ENCODE measurements around the gene WDR59. TPM values are rescaled to one million over a fixed set of nuclear protein-coding genes. Genes with fewer than 3 reads are reported as not detected.
A peak's percentile ranks its signal among the peaks of the same experiment; 100 is the strongest.
"Not testable (repeated sequence)": the region's sequence is repeated elsewhere in the genome, so short reads cannot be mapped to it uniquely, and the experiment has no call there.

Gene WDR59
- total RNA-seq, 1 donor from 2014 or later = 23.4 TPM

DNA sequence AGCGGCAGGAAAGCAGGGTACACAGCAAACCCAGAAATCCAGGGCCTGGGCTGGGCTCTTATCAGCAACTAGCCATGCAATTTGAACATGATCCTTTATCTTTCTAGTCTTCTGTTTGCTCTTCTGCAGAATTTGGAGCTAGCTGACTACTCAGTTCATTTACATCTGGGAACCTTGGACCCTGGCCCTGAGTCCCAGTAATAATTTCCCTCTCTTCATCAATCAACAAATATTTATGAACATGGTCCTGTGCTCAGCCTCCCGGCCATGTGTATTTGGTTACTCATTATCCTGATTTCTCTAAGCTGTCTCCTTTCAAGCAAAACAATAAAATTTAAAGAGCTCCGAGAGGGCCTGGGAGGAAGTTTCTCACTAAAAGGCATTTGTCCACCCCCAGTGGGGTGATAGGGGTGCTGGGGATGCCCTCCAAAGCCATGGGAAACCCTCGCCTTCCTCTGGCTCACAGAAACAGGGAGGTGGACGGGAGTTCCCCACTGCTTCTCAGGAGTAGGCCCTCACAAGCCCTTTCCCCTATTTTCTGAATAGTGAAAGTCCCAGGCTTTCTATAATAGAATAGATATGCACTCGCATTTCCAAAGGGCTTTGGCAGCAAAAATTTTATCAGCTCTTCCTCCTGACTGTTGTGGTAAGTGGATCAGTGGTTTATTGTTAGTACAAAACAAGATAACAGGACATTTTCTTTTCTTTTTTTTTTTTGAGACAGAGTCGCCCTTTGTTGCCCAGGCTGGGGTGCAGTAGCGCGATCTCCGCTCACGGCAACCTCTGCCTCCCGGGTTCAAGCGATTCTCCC lies 6.9 kb upstream of the WDR59 start:
- DNase-seq (ENCODE audit: low read depth) = no peak
- Histone ChIP-seq H3K4me3 (ENCODE audit: low read depth, low read length) (no peak overlapping the region), H3K27me3 (ENCODE audit: control insufficient read depth, insufficient read depth, low read length) (peaks cover 2% of the 10 kb centered on the region), H3K36me3 (ENCODE audit: control insufficient read depth, insufficient read depth, low read length) (no peaks in the 10 kb centered on the region)
- TF ChIP-seq, protein P1, sequence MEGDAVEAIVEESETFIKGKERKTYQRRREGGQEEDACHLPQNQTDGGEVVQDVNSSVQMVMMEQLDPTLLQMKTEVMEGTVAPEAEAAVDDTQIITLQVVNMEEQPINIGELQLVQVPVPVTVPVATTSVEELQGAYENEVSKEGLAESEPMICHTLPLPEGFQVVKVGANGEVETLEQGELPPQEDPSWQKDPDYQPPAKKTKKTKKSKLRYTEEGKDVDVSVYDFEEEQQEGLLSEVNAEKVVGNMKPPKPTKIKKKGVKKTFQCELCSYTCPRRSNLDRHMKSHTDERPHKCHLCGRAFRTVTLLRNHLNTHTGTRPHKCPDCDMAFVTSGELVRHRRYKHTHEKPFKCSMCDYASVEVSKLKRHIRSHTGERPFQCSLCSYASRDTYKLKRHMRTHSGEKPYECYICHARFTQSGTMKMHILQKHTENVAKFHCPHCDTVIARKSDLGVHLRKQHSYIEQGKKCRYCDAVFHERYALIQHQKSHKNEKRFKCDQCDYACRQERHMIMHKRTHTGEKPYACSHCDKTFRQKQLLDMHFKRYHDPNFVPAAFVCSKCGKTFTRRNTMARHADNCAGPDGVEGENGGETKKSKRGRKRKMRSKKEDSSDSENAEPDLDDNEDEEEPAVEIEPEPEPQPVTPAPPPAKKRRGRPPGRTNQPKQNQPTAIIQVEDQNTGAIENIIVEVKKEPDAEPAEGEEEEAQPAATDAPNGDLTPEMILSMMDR (IDR thresholded peaks at IDR 0.05; ENCODE audit: insufficient read depth, low read length, poor library complexity, severe bottlenecking) = no peak

DNA sequence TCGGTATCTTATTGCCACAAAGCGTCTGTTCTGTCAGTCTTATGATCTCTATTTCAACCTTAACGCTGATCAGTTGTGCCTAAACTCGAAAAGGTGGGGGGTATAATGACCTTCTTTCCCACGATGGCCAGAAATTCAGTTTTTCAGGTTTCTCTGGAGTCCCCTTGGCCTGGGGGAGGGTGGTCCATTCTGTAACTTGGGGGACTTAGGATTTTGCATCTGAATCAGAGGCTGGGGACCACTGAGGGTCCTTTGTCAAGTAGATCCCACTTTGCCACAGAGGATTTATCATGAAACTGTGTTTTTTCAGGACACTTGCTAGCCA lies 6.3 kb upstream of the WDR59 start:
- DNase-seq (ENCODE audit: low read depth) = no peak
- TF ChIP-seq, protein P1 (IDR thresholded peaks at IDR 0.05; ENCODE audit: insufficient read depth, low read length, poor library complexity, severe bottlenecking) = no peak
- Histone ChIP-seq H3K27me3 (ENCODE audit: control insufficient read depth, insufficient read depth, low read length) (peaks cover 2% of the 10 kb centered on the region), H3K36me3 (ENCODE audit: control insufficient read depth, insufficient read depth, low read length) (no peaks in the 10 kb centered on the region), H3K4me3 (ENCODE audit: low read depth, low read length) (no peak overlapping the region)

DNA sequence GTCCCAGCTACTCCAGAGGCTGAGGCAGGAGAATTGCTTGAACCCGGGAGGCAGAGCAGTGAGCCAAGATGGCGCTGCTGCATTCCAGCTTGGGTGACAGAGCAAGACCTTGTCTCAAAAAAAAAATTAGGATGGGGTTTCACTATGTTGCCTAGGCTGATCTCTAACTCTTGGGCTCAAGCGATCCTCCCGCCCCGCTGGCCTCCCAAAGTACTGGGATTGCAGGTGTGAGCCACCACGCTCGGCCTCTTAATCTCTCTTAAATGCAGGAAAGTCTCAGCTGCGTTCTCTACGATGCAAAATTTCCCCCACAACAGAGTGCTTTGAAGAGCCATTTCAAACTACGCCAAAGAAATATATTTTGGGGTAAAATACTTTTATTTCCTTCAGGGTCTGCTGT lies 5.9 kb upstream of the WDR59 start:
- H3K4me3 ChIP-seq (ENCODE audit: low read depth, low read length) = no peak overlapping the region
- no peak for DNase-seq (ENCODE audit: low read depth)
- TF ChIP-seq, protein P1 (IDR thresholded peaks at IDR 0.05; ENCODE audit: insufficient read depth, low read length, poor library complexity, severe bottlenecking) = no peak
- peaks cover 2% of the 10 kb centered on the region for H3K27me3 ChIP-seq (ENCODE audit: control insufficient read depth, insufficient read depth, low read length)
- H3K36me3 ChIP-seq (ENCODE audit: control insufficient read depth, insufficient read depth, low read length) = no peaks in the 10 kb centered on the region

DNA sequence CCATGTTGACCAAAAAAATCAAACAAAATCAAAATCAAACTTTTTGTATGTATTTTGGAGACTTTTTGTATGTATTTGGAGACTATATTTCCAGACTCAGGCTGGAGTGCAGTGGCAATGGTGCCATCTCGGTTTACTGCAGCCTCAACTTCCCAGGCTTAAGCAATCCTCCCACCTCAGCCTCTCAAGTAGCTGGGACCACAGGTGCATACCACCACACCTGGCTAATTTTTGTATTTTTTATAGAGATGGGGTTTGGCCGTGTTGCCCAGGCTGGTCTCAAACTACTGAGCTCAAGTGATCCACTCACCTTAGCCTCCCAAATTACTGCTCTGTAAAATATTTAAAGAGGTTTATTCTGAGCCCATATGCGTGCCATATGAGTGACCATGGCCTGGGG lies 4.9 kb upstream of the WDR59 start:
- not testable (repeated sequence) for DNase-seq (ENCODE audit: low read depth); H3K4me3 ChIP-seq (ENCODE audit: low read depth, low read length); H3K27me3 ChIP-seq (ENCODE audit: control insufficient read depth, insufficient read depth, low read length); H3K36me3 ChIP-seq (ENCODE audit: control insufficient read depth, insufficient read depth, low read length)

DNA sequence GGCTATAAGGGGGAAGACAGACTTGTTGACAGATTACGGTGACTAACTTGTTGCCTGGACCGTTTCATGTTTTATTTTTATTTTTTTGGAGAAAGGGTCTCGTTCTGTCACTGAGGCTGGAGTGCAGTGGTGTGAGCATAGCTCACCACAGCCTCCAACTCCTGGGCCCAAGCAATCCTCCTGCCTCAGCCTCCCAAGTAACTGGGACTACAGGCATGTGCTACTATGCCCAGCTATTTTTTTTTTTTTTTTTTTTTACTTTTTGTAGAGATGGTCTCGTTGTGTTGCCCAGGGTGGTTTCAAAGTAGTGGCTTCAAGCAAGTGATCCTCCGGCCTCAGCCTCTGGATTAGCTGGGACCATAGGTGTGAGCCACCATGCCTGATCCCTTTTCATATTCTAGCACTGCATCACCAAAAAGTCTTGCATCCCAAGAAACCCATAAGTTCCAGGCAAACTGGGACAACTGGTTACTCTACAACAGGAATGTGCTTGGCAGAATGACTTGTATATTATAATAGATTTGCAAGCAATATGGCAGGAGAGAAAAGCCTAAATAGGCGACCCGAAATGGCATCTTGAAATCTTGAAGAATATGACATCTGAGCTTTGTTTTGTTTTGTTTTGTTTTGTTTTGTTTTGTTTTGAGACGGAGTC lies 2.2 kb upstream of the WDR59 start:
- no peaks in the 10 kb centered on the region for H3K27me3 ChIP-seq (ENCODE audit: control insufficient read depth, insufficient read depth, low read length)
- TF ChIP-seq, protein P1 (IDR thresholded peaks at IDR 0.05; ENCODE audit: insufficient read depth, low read length, poor library complexity, severe bottlenecking) = no peak

DNA sequence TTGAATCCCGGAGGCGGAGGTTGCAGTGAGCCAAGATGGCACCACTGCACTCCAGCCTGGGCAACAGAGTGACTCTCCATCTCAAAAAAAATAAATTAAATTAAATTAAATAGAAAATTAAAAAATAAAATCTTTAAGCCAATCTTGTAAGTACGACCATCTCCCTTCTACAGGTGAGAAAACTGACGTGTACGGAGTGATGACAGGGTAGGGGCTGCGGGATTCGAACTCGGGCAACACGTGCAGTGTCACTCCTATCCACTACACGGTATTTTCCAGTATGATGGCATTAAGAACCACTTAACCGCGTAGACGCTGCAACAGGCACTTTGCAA lies 762 bp downstream of the WDR59 start:
- no peak for DNase-seq (ENCODE audit: low read depth)
- TF ChIP-seq, protein P1 (IDR thresholded peaks at IDR 0.05; ENCODE audit: insufficient read depth, low read length, poor library complexity, severe bottlenecking) = no peak
- H3K27me3 ChIP-seq (ENCODE audit: control insufficient read depth, insufficient read depth, low read length) = no peaks in the 10 kb centered on the region

More for the DNA sequence above, 2.2 kb upstream of the WDR59 start:
- DNase-seq (ENCODE audit: low read depth) = no peak
- Histone ChIP-seq H3K36me3 (ENCODE audit: control insufficient read depth, insufficient read depth, low read length) (no peaks in the 10 kb centered on the region), H3K4me3 (ENCODE audit: low read depth, low read length) (no peak overlapping the region)

More for the DNA sequence above, 762 bp downstream of the WDR59 start:
- Histone ChIP-seq H3K36me3 (ENCODE audit: control insufficient read depth, insufficient read depth, low read length) (no peaks in the 10 kb centered on the region), H3K4me3 (ENCODE audit: low read depth, low read length) (peak overlapping the region; percentile 98)

Data from kidney epithelial cell (primary cell).